Lower leg skin (tissue), 3 donors: ENCODE data around the gene KCTD16.

Source experiments
- CTCF ChIP-seq, 3 donors: fragments of 450-650 bp; IDR thresholded peaks; one replicate each; pipeline ENCODE4 v1.5.1; 2016; ENCODE audit warnings: antibody characterized with exemption in 3 of 3, mild to moderate bottlenecking in 3 of 3, moderate library complexity in 2 of 3
- POLR2A ChIP-seq, 2 donors: fragments of 450-650 bp; IDR thresholded peaks; one replicate each; pipeline ENCODE4 v1.6.1; 2016 to 2017; ENCODE audit warnings: antibody characterized with exemption in 2 of 2, mild to moderate bottlenecking in 1 of 2, moderate library complexity in 1 of 2

- no peak for TF ChIP-seq CTCF (IDR thresholded peaks at IDR 0.05)
- no peak for TF ChIP-seq POLR2A (IDR thresholded peaks at IDR 0.05)
Observed at GRCh38 chr5:144267961-144268513, 97.4 kb downstream of the KCTD16 start.
